Stimulated activated memory B cell treated with anti-CD40 and anti-IgM and Interleukin-4, amounts not matched to agents 10 μg/mL and 1 μg/mL and 100 μg/mL, for 72 hours (primary cell): ENCODE data around the gene HEG1.

Experiments
- ATAC-seq: fragments of 150-1000 bp; cut with Tn5 transposase; 2 replicates; pipeline ENCODE4 v1.10.0; 2021
- H3K27ac Mint-ChIP-seq: one replicate; pipeline ENCODE4 v1.8.0; 2022; ENCODE audit warnings: mild to moderate bottlenecking, mixed read lengths
- H3K27me3 Mint-ChIP-seq: one replicate; pipeline ENCODE4 v1.8.0; 2022; ENCODE audit warnings: mixed read lengths
- H3K36me3 Mint-ChIP-seq: one replicate; pipeline ENCODE4 v1.8.0; 2022; ENCODE audit warnings: mixed read lengths
- H3K4me1 Mint-ChIP-seq: one replicate; pipeline ENCODE4 v1.8.0; 2022; ENCODE audit warnings: mixed read lengths
- H3K4me3 Mint-ChIP-seq: one replicate; pipeline ENCODE4 v1.8.0; 2022; ENCODE audit warnings: mild to moderate bottlenecking, moderate library complexity, mixed read lengths
- H3K9me3 Mint-ChIP-seq: one replicate; pipeline ENCODE4 v1.8.0; 2022; ENCODE audit warnings: mixed read lengths

The HEG1 gene

DNA sequence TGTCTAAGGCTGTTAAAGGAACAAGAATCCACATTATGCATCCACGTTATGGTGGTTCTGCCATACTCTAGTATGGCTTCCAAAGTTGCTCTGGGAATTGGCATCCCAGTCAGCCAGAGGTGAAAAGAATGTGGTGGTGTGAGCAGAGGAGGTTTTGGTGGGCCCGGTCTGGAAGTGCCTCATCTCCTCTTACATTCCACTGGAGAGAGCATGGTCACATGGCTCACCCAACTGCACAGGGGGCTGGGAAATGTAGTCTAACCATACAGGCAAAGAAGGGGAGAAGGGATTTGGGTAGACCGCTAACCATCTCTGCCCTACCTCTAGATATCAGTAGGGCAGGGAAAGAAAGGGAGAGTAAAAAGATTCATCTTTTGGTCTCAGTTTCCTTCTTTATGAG, 3.2 kb upstream of the HEG1 start:
- Mint-ChIP-seq H3K27ac (no peak overlapping the region), H3K9me3 (no peaks in the 10 kb centered on the region), H3K27me3 (peaks cover 19% of the 10 kb centered on the region), H3K36me3 (no peaks in the 10 kb centered on the region), H3K4me3 (no peak overlapping the region), H3K4me1 (peaks cover 12% of the 10 kb centered on the region)
- ATAC-seq = no peak

GRCh38 chr3:125058529-125058928, 2.7 kb upstream of the HEG1 start:
- Mint-ChIP-seq H3K4me3 (no peak overlapping the region), H3K27ac (no peak overlapping the region), H3K27me3 (peaks cover 19% of the 10 kb centered on the region)

DNA sequence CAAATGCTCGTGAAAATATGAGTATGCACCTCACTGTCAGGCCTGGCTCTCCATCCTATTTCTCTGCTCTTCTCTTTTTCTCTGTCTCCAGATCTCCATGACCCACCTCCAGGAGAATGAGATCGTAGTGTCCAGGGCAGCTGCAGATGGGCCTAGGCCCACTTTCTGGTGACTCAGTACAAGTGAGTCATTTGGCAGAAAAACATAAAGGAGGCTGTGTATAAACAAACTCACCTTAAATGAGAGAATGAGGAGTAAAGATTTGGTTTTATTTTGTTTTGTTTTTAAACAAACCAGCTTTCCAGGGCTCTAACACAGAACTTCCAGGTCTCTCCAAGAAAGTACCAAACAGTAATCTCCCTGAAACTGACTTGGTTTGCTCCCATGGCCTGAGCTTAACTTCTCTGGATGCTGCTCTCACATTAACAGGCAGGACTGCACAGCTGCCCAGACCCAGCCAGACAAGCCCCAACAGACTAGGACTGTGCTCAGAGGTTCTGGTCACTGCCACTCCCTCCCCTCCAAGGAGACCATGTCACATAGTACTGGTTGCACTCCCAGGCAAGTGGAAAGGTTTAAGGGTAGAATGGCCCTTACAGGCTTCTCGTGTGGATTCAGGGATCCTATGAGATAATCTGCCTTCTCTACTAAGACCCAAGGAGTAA, 1.5 kb upstream of the HEG1 start:
- ATAC-seq = no peak
- Mint-ChIP-seq H3K4me1 (peaks cover 28% of the 10 kb centered on the region), H3K9me3 (no peaks in the 10 kb centered on the region), H3K27ac (no peak overlapping the region), H3K4me3 (no peak overlapping the region), H3K36me3 (no peaks in the 10 kb centered on the region), H3K27me3 (peaks cover 19% of the 10 kb centered on the region)

More at GRCh38 chr3:125058529-125058928, 2.7 kb upstream of the HEG1 start:
- no peak for ATAC-seq
- H3K36me3 Mint-ChIP-seq = no peaks in the 10 kb centered on the region
- peaks cover 16% of the 10 kb centered on the region for H3K4me1 Mint-ChIP-seq
- no peaks in the 10 kb centered on the region for H3K9me3 Mint-ChIP-seq

DNA sequence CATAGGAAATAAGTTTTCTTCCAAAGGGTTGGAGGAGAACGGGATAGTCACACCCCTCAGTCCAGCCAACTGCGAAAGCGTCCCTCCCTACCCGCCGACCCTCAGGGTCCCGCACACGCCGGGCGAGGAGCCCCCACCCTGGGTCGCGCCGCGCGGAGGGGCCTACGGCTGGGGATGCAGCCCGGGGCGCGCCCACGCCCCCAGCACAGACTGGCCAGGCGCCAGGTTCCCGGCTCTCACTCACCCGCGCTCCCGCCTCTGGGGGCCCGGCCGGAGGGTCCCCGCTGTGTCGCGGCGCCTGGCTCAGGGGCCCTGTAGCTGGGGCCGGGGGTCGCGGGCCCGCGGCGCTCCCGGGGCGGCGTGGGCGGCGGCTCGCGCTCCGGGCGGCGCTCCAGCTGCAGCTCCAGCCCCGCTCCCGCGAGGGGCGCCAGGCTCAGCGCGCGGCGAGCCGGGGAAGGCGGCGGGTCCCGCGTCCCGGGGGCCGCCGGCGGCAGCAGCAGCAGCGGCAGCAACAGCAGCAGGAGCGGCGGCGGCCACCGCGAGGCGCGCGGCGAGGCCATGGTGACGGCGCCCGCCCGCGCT, 375 bp downstream of the HEG1 start:
- peaks cover 3% of the 10 kb centered on the region for H3K36me3 Mint-ChIP-seq
- H3K9me3 Mint-ChIP-seq = no peaks in the 10 kb centered on the region
- peaks cover 6% of the 10 kb centered on the region for H3K27me3 Mint-ChIP-seq
- peak; percentile 61 for ATAC-seq
- H3K27ac Mint-ChIP-seq = peak overlapping the region; percentile 85
- H3K4me1 Mint-ChIP-seq = peaks cover 43% of the 10 kb centered on the region
- H3K4me3 Mint-ChIP-seq = peak overlapping the region; percentile 89

GRCh38 chr3:125054449-125055329, 1.1 kb downstream of the HEG1 start:
- H3K27me3 Mint-ChIP-seq = no peaks in the 10 kb centered on the region
- peak; percentile 31 for ATAC-seq
- peaks cover 47% of the 10 kb centered on the region for H3K4me1 Mint-ChIP-seq
- H3K36me3 Mint-ChIP-seq = peaks cover 6% of the 10 kb centered on the region
- H3K9me3 Mint-ChIP-seq = no peaks in the 10 kb centered on the region
- peak overlapping the region; percentile 89 for H3K4me3 Mint-ChIP-seq
- peak overlapping the region; percentile 85 for H3K27ac Mint-ChIP-seq

DNA sequence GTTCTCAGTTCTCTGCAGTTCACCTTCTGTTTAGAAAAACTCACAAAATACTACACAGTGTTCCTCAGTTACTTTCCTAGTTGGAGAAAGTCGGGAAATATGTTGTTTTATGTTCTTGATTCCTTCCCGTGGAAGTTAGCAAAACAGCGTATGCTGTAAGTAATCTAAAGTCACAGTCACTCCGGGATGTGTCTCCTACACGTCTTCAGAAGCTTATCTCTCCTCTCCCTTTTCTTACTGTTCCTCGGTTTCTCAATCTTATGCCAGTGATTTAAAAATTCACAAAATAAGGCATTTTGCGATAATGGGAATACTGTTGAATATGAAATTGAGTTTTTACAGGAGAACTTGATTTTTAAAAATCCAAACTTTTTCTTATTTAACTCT, 1.7 kb downstream of the HEG1 start:
- Mint-ChIP-seq H3K27ac (peak overlapping the region; percentile 85), H3K4me1 (peaks cover 52% of the 10 kb centered on the region), H3K36me3 (peaks cover 6% of the 10 kb centered on the region), H3K9me3 (no peaks in the 10 kb centered on the region), H3K4me3 (peak overlapping the region; percentile 89), H3K27me3 (no peaks in the 10 kb centered on the region)
- ATAC-seq = no peak

GRCh38 chr3:125053304-125053699, 2.5 kb downstream of the HEG1 start:
- no peaks in the 10 kb centered on the region for H3K9me3 Mint-ChIP-seq
- peaks cover 52% of the 10 kb centered on the region for H3K4me1 Mint-ChIP-seq
- peaks cover 6% of the 10 kb centered on the region for H3K36me3 Mint-ChIP-seq
- H3K4me3 Mint-ChIP-seq = peak overlapping the region; percentile 30
- ATAC-seq = no peak
- H3K27ac Mint-ChIP-seq = peak overlapping the region; percentile 85
- H3K27me3 Mint-ChIP-seq = no peaks in the 10 kb centered on the region

- Mint-ChIP-seq H3K9me3 (no peaks in the 10 kb centered on the region), H3K4me1 (peaks cover 55% of the 10 kb centered on the region), H3K27ac (peak overlapping the region; percentile 85), H3K36me3 (peaks cover 9% of the 10 kb centered on the region), H3K4me3 (peak overlapping the region; percentile 69), H3K27me3 (no peaks in the 10 kb centered on the region)
- no peak for ATAC-seq
These were observed 3.0 kb downstream of the HEG1 start for GRCh38 chr3:125052624-125053303.

DNA sequence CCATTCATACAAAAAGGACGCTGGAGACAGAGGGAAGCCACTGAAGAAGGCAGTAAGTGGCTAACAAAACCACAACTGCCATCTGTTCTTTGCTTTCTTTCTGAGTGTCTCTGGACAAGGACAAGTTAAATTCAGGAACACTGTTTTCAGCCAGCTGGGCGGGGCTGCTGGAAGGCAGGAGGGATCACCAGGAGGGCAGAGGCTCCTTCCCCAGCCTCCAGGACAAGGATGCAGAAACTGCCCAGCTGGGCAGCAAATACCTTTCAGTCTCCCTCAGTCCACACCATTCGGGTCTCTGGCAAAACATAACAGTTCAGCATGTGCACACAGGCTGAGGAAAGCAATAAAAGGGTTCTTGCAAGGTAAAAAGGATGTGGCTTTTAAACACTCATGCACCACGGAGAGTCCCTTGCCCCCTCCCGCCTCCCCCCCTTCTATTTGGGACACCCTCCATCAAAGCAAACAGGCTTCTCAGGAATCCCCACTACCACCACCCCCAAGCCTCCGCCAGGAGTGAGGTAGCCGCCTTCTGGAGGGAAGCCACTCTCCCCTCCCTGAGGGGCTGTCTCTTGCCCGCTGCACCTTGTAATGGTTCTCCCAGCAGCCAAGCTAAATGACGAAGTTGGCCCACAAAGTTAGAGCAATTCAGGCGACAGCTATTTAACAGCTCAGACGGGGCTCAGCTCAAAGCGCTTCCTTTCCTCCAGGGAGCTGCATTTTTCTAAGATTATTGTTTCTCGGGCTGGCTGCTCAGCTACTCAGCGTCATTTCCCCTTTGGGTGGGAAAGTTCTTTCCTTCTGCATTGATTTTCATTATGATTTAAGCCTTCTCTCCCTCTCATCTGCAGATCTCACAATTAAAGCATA, 3.8 kb downstream of the HEG1 start:
- peaks cover 12% of the 10 kb centered on the region for H3K36me3 Mint-ChIP-seq
- H3K27ac Mint-ChIP-seq = peak overlapping the region; percentile 85
- no peaks in the 10 kb centered on the region for H3K27me3 Mint-ChIP-seq
- peak; percentile 49 for ATAC-seq
- no peaks in the 10 kb centered on the region for H3K9me3 Mint-ChIP-seq
- peaks cover 58% of the 10 kb centered on the region for H3K4me1 Mint-ChIP-seq
- peak overlapping the region; percentile 69 for H3K4me3 Mint-ChIP-seq

DNA sequence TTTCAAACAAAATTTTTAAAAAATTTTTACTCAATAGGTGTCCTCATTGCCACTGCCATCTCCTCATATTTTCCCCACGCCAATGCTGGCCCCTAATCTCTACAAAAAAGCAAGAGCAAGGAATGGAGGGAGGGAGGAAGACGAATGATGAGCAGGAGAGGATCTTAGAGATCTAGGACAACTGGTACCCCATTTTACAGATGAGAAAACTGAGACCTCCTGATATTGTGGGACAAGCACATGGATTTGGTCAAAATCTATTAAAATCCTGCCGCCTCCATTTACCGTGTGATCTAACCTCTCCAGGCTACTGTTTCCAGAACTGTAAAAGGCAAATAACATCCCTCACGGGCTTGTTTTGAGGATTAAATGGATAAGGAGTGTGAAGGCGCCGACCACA, 4.6 kb downstream of the HEG1 start:
- H3K9me3 Mint-ChIP-seq = no peaks in the 10 kb centered on the region
- no peaks in the 10 kb centered on the region for H3K27me3 Mint-ChIP-seq
- H3K36me3 Mint-ChIP-seq = peaks cover 12% of the 10 kb centered on the region
- H3K4me3 Mint-ChIP-seq = no peak overlapping the region
- ATAC-seq = no peak
- H3K27ac Mint-ChIP-seq = peak overlapping the region; percentile 85
- H3K4me1 Mint-ChIP-seq = peaks cover 58% of the 10 kb centered on the region

DNA sequence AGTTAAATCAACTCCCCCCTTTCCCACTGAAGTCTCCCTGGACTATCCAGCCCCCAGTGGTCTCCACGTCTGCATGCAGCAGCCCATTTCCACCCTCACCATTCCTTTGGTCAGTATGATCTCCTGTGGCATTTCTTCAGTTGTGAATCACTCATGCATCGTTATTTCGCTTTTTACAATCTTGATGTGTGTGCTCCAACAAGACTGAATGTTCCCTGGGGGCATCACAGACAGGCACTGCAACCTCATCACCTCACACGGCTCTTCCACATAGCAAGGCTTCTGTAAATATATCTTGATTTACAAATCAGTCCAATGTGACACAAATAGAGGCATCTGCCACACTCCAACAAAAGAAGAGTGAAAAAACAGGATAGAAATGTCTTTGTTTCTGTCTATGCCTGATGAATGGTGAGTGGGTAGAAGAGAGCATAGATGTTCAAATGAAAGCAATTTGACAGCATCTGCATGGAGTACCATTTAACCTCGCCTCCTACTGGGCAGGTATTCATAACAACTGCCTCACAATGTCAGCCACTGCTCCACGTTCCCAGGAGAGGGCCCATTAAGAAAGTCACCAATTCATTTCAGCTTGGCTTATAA, 5.2 kb downstream of the HEG1 start:
- Mint-ChIP-seq H3K27ac (no peak overlapping the region), H3K4me3 (no peak overlapping the region), H3K36me3 (peaks cover 12% of the 10 kb centered on the region), H3K9me3 (no peaks in the 10 kb centered on the region), H3K4me1 (peaks cover 58% of the 10 kb centered on the region), H3K27me3 (no peaks in the 10 kb centered on the region)
- no peak for ATAC-seq

DNA sequence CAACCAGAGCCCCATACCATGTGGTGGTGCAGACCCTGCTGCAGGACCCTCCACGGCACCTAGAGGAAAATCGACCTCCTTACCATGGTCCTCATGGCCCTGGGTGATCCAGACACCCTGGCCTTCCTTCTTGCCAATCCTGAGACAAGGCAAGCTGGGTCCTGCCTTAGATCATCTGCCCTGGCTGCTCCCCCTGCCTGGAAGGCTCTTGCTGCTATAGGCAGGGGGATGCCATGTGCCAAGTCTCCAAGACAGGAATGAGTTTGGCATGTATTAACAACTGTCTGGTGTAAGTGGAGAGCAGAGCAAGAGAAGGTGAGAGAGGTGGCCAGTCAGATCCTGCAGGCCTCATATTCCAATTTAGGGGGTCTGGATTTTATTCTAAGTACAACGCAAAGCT, 7.5 kb downstream of the HEG1 start:
- Mint-ChIP-seq H3K9me3 (no peaks in the 10 kb centered on the region), H3K4me1 (peaks cover 40% of the 10 kb centered on the region), H3K27me3 (no peaks in the 10 kb centered on the region), H3K27ac (no peak overlapping the region), H3K36me3 (peaks cover 12% of the 10 kb centered on the region), H3K4me3 (no peak overlapping the region)
- no peak for ATAC-seq

- peaks cover 12% of the 10 kb centered on the region for H3K36me3 Mint-ChIP-seq
- H3K27ac Mint-ChIP-seq = no peak overlapping the region
- no peaks in the 10 kb centered on the region for H3K9me3 Mint-ChIP-seq
- H3K4me3 Mint-ChIP-seq = no peak overlapping the region
- no peaks in the 10 kb centered on the region for H3K27me3 Mint-ChIP-seq
- H3K4me1 Mint-ChIP-seq = peaks cover 23% of the 10 kb centered on the region
- no peak for ATAC-seq
These were observed 9.8 kb downstream of the HEG1 start for GRCh38 chr3:125045965-125046364.

DNA sequence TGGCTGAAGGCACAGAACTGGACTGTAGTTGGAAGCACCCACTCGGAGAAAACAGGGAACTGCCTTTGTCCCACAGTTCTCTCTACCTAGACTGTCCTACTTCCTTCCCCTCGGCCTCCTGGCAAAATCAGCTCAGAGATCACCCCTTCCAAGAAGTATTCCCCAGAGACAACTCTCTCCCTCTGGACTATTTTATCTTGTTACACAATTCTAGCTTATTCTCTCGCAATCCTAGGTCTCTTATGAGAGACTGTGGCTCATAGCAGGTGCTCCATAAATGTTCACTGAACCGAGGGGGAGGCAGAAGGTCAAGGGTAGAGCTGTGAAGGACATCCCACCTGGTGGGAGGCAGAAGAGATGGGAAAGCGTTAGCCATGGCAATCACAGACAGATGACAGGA, 10.6 kb downstream of the HEG1 start:
- Mint-ChIP-seq H3K27me3 (no peaks in the 10 kb centered on the region), H3K4me3 (no peak overlapping the region), H3K4me1 (peaks cover 19% of the 10 kb centered on the region), H3K9me3 (no peaks in the 10 kb centered on the region), H3K36me3 (peaks cover 6% of the 10 kb centered on the region), H3K27ac (no peak overlapping the region)
- no peak for ATAC-seq
